CD4-positive, alpha-beta T cell treated with Interleukin-4 for 4 hours (primary cell): ENCODE results near the gene ZNF584.
A peak's percentile ranks its signal among the peaks of the same experiment; 100 is the strongest.
"Not testable (repeated sequence)": the region's sequence is repeated elsewhere in the genome, so short reads cannot be mapped to it uniquely, and the experiment has no call there.

ENCODE experiments used
- DNase-seq: peaks from one replicate; pipeline ENCODE4 v3.0.0-alpha.2; 2020

Gene ZNF584

GRCh38 chr19:58386576-58387337 lies 21.7 kb upstream of the ZNF584 start, which contains the start of gene RPS5:
Gene RPS5, plus strand, starts transcription at chr19:58387269. Its CDS starts 869 bp downstream, at chr19:58388138.
- DNase-seq = peak; percentile 99

GRCh38 chr19:58387338-58388174 lies 20.9 kb upstream of the ZNF584 start:
- no peak for DNase-seq

GRCh38 chr19:58388175-58388526 lies 20.3 kb upstream of the ZNF584 start:
- no peak for DNase-seq

GRCh38 chr19:58392945-58393724 lies 15.3 kb upstream of the ZNF584 start:
- no peak for DNase-seq

- DNase-seq = no peak
Observed at GRCh38 chr19:58393725-58394033, 14.8 kb upstream of the ZNF584 start.

GRCh38 chr19:58394821-58395219 lies 13.6 kb upstream of the ZNF584 start:
- no peak for DNase-seq

- no peak for DNase-seq
Observed at GRCh38 chr19:58395220-58395978, 13.1 kb upstream of the ZNF584 start, which contains the start of gene RNF225. Gene RNF225, plus strand, starts transcription at chr19:58395656. Its CDS starts 434 bp downstream, at chr19:58396090.

GRCh38 chr19:58395979-58396627 lies 12.3 kb upstream of the ZNF584 start:
- no peak for DNase-seq

GRCh38 chr19:58396691-58397532 lies 11.5 kb upstream of the ZNF584 start:
- DNase-seq = no peak

GRCh38 chr19:58397533-58398037 lies 10.9 kb upstream of the ZNF584 start:
- DNase-seq = no peak

GRCh38 chr19:58398087-58398486 lies 10.4 kb upstream of the ZNF584 start:
- no peak for DNase-seq

- no peak for DNase-seq
Observed at GRCh38 chr19:58398545-58398944, 9.9 kb upstream of the ZNF584 start.

GRCh38 chr19:58399903-58400302 lies 8.5 kb upstream of the ZNF584 start:
- DNase-seq = no peak

GRCh38 chr19:58400316-58400915 lies 8.0 kb upstream of the ZNF584 start:
- no peak for DNase-seq

- peak; percentile 99 for DNase-seq
Observed at GRCh38 chr19:58400916-58401839, 7.3 kb upstream of the ZNF584 start.

- DNase-seq = no peak
Observed at GRCh38 chr19:58401840-58402421, 6.5 kb upstream of the ZNF584 start.

GRCh38 chr19:58403920-58404478 lies 4.5 kb upstream of the ZNF584 start:
- DNase-seq = not testable (repeated sequence)
